ENCODE measurements around the gene DNTTIP2.

DNTTIP2 gene

DNA sequence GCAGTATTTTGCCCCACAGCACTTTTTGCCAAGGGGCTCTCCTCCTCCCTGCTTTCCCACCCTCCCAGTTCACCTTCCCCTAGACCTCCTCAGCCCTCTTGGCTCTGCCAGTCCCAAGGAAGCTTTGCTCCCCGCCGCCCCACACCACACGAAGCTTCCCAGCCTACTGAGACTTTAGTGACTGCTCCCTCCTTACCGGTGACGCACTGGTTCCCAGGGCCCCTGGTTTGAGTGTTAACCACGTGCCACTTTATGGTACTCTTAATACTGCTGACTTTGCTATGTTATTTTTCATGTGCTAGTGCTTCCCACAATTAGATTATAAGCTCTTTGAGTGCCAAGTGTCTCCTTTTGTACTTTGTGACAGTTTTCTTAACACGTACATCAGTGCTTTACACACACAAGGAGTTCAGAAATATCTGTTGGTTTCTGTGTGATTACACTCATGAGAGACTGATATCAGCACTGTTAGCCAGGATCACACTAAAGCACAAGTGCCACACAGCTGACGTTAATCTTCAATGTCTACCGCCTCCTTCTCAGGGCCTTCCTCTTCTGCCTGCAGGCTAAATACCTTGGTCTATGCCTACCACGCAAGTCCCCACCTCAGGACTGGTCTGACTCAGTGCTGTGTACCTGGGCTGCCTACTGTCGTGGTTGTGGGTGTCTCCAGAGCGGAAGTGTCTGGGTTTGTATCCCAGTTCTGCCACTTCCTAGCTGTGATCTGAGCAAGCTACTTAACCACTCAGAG, 61.0 kb downstream of the DNTTIP2 start:
- in situ Hi-C loops (cut with MboI; ENCODE audit: low sequenced_read_pairs), result loop anchor here (25.0 kb wide), 1 partner anchor 381 kb away; the partner anchor contains the start of gene FNBP1L

DNA sequence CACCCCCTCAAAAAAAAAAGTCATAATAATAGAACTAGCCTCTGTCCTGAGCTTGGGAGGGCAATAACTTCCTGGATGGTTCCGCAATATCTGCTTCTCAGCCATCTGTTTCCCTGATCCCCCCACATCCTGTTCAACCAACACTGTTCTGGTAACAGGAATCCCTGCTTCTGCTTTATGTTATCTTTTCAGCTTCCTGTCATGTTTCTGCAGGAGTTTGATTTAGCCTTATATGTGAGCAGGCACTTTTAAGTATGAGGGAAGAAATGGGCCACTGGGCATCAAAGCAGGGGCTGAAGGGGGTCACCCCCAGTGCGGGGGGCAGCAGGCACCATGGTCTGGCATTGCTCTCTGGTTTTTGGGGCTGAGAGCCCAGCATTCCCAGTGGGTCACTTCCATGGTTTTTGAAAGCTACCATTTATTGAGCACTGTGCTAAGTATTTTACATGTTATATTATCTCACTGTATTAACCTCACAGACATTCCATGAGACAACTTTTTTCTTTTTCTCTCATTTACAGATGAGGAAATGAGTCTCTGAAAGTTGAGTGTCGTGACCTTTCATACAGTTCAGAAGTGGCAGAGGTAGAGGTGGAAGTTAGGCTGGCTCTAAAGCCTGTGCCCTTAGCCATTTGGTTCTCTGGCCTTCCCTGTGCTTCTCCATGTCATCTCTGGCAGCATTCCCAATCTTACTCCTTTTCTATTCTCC, 61.9 kb downstream of the DNTTIP2 start:
- in situ Hi-C loops (cut with MboI; ENCODE audit: low sequenced_read_pairs), result loop anchor here (25.0 kb wide), 1 partner anchor 380 kb away; the partner anchor contains the start of gene FNBP1L
